ENCODE results near the gene ARRB1.

The ARRB1 gene

DNA sequence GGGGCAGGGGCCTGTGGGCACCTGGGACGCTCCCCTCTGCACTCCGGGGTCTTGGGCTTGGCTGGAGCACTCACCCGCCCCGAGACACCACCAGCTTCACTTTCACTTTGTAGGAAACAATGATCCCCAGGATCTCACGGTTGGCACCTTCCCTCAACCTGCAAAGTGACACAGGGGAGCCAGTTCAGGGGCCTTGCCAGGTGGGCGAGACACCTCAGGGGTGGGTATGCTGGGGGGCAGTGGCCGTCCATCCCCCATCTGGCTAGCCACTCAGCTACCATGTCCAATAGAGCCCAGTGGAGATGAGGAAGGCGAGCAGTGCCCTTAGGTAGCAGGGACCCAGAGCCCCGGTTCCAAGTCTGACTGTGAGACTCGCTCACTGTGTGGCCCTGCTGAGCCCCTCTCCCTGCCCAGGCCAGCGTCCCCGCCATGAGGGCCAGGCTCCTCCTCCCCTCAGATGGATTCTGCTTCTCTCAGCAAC lies 78.6 kb downstream of the ARRB1 start:
- Histone ChIP-seq H3K4me1 (ENCODE audit: control insufficient read depth, insufficient read depth, low read length) (no peaks in the 10 kb centered on the region), H3K27ac (ENCODE audit: extremely low read depth, low read depth, low read length) (no peak overlapping the region), H3K4me3 (ENCODE audit: low read depth, low read length) (no peak overlapping the region), H3K9me3 (ENCODE audit: control insufficient read depth, insufficient read depth, low read depth, low read length) (no peaks in the 10 kb centered on the region), H3K36me3 (ENCODE audit: control insufficient read depth in 2 of 2, insufficient read depth in 1 of 2, low read length in 2 of 2) (peaks cover 0 to 16% of the 10 kb centered on the region in 2 experiments; a peak in 1 of 3 replicates)
- TF ChIP-seq, protein P1, sequence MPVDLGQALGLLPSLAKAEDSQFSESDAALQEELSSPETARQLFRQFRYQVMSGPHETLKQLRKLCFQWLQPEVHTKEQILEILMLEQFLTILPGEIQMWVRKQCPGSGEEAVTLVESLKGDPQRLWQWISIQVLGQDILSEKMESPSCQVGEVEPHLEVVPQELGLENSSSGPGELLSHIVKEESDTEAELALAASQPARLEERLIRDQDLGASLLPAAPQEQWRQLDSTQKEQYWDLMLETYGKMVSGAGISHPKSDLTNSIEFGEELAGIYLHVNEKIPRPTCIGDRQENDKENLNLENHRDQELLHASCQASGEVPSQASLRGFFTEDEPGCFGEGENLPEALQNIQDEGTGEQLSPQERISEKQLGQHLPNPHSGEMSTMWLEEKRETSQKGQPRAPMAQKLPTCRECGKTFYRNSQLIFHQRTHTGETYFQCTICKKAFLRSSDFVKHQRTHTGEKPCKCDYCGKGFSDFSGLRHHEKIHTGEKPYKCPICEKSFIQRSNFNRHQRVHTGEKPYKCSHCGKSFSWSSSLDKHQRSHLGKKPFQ (tag by site-specific recombination; IDR thresholded peaks at IDR 0.05), result no peak
- TF ChIP-seq BCL11A (tag by site-specific recombination; IDR thresholded peaks at IDR 0.05; ENCODE audit: low read depth), result no peak
- no peak for TF ChIP-seq ZNF561 (tag by site-specific recombination; IDR thresholded peaks at IDR 0.05; ENCODE audit: borderline replicate concordance)
- TF ChIP-seq ZNF785 (tag by site-specific recombination; IDR thresholded peaks at IDR 0.05), result no peak
- TF ChIP-seq, protein P2, sequence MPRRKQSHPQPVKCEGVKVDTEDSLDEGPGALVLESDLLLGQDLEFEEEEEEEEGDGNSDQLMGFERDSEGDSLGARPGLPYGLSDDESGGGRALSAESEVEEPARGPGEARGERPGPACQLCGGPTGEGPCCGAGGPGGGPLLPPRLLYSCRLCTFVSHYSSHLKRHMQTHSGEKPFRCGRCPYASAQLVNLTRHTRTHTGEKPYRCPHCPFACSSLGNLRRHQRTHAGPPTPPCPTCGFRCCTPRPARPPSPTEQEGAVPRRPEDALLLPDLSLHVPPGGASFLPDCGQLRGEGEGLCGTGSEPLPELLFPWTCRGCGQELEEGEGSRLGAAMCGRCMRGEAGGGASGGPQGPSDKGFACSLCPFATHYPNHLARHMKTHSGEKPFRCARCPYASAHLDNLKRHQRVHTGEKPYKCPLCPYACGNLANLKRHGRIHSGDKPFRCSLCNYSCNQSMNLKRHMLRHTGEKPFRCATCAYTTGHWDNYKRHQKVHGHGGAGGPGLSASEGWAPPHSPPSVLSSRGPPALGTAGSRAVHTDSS (tag by site-specific recombination; IDR thresholded peaks at IDR 0.05), result no peak
- POLR2A ChIA-PET, result interaction anchor here (0.6 kb wide), 1 partner anchor 221 kb away, joined by 3 read pairs; no protein-coding TSS in a partner anchor
- CTCF ChIA-PET, result interaction anchor here (0.9 to 4.0 kb wide), 2 partner anchors 13 to 111 kb away, joined by 3 to 19 read pairs; no protein-coding TSS in a partner anchor

DNA sequence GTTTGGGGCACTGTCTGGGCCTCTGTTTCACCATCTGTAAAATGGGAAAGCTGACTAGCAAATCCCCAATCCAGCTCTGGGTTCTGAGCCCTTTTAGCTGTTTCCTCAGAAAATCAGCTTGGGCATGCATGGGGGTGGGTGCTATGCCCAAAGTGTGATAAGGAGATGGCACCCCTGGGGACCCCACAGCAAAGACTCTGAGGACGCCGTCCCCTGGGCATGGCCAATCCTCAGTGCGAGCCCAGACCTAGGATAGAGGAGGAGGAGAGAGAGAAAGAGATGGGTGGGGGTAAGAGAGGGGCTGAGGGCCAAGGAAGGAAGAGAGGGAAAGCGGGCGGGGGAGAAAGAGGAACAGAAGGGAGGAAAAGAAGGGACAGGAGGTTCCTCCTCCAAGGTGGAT lies 79.1 kb downstream of the ARRB1 start:
- no peak overlapping the region for H3K27ac ChIP-seq (ENCODE audit: extremely low read depth, low read depth, low read length)
- H3K9me3 ChIP-seq (ENCODE audit: control insufficient read depth, insufficient read depth, low read depth, low read length), result no peaks in the 10 kb centered on the region
- peaks cover 0 to 11% of the 10 kb centered on the region in 2 experiments; a peak in 1 of 3 replicates for H3K36me3 ChIP-seq (ENCODE audit: control insufficient read depth in 2 of 2, insufficient read depth in 1 of 2, low read length in 2 of 2)
- POLR2A ChIA-PET, result no interaction called here
- CTCF ChIA-PET, result interaction anchor here (0.9 to 4.0 kb wide), 3 partner anchors 8 to 112 kb away, joined by 3 to 20 read pairs (median 19); no protein-coding TSS in a partner anchor
- H3K4me3 ChIP-seq (ENCODE audit: low read depth, low read length), result no peak overlapping the region
- TF ChIP-seq ZNF23 (tag by site-specific recombination; IDR thresholded peaks at IDR 0.05; ENCODE audit: borderline replicate concordance), result no peak
- TF ChIP-seq, protein P3, sequence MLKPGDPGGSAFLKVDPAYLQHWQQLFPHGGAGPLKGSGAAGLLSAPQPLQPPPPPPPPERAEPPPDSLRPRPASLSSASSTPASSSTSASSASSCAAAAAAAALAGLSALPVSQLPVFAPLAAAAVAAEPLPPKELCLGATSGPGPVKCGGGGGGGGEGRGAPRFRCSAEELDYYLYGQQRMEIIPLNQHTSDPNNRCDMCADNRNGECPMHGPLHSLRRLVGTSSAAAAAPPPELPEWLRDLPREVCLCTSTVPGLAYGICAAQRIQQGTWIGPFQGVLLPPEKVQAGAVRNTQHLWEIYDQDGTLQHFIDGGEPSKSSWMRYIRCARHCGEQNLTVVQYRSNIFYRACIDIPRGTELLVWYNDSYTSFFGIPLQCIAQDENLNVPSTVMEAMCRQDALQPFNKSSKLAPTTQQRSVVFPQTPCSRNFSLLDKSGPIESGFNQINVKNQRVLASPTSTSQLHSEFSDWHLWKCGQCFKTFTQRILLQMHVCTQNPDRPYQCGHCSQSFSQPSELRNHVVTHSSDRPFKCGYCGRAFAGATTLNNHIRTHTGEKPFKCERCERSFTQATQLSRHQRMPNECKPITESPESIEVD (tag by site-specific recombination; IDR thresholded peaks at IDR 0.05), result no peak
- TF ChIP-seq BCL11A (tag by site-specific recombination; IDR thresholded peaks at IDR 0.05; ENCODE audit: low read depth), result no peak
- no peak for TF ChIP-seq GLIS1 (tag by site-specific recombination; IDR thresholded peaks at IDR 0.05)
- no peak for TF ChIP-seq ZNF529 (tag by site-specific recombination; IDR thresholded peaks at IDR 0.05; ENCODE audit: insufficient replicate concordance)
- TF ChIP-seq ZNF221 (tag by site-specific recombination; IDR thresholded peaks at IDR 0.05; ENCODE audit: borderline replicate concordance), result no peak
- TF ChIP-seq ZNF664 (tag by site-specific recombination; IDR thresholded peaks at IDR 0.05), result no peak
- no peak for TF ChIP-seq KLF16 (tag by site-specific recombination; IDR thresholded peaks at IDR 0.05)
- TF ChIP-seq, protein P4, sequence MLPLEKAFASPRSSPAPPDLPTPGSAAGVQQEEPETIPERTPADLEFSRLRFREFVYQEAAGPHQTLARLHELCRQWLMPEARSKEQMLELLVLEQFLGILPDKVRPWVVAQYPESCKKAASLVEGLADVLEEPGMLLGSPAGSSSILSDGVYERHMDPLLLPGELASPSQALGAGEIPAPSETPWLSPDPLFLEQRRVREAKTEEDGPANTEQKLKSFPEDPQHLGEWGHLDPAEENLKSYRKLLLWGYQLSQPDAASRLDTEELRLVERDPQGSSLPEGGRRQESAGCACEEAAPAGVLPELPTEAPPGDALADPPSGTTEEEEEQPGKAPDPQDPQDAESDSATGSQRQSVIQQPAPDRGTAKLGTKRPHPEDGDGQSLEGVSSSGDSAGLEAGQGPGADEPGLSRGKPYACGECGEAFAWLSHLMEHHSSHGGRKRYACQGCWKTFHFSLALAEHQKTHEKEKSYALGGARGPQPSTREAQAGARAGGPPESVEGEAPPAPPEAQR (tag by site-specific recombination; IDR thresholded peaks at IDR 0.05), result no peak
- TF ChIP-seq, protein P5, sequence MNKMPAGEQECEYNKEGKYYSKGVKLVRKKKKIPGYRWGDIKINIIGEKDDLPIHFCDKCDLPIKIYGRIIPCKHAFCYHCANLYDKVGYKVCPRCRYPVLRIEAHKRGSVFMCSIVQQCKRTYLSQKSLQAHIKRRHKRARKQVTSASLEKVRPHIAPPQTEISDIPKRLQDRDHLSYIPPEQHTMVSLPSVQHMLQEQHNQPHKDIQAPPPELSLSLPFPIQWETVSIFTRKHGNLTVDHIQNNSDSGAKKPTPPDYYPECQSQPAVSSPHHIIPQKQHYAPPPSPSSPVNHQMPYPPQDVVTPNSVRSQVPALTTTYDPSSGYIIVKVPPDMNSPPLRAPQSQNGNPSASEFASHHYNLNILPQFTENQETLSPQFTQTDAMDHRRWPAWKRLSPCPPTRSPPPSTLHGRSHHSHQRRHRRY (tag by site-specific recombination; IDR thresholded peaks at IDR 0.05), result no peak
- TF ChIP-seq ZNF660 (tag by site-specific recombination; IDR thresholded peaks at IDR 0.05), result no peak
- TF ChIP-seq, protein P6, sequence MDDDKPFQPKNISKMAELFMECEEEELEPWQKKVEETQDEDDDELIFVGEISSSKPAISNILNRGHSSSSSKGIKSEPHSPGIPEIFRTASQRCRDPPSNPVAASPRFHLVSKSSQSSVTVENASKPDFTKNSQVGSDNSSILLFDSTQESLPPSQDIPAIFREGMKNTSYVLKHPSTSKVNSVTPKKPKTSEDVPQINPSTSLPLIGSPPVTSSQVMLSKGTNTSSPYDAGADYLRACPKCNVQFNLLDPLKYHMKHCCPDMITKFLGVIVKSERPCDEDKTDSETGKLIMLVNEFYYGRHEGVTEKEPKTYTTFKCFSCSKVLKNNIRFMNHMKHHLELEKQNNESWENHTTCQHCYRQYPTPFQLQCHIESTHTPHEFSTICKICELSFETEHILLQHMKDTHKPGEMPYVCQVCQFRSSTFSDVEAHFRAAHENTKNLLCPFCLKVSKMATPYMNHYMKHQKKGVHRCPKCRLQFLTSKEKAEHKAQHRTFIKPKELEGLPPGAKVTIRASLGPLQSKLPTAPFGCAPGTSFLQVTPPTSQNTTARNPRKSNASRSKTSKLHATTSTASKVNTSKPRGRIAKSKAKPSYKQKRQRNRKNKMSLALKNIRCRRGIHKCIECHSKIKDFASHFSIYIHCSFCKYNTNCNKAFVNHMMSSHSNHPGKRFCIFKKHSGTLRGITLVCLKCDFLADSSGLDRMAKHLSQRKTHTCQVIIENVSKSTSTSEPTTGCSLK (tag by site-specific recombination; IDR thresholded peaks at IDR 0.05), result no peak
- TF ChIP-seq, protein P7, sequence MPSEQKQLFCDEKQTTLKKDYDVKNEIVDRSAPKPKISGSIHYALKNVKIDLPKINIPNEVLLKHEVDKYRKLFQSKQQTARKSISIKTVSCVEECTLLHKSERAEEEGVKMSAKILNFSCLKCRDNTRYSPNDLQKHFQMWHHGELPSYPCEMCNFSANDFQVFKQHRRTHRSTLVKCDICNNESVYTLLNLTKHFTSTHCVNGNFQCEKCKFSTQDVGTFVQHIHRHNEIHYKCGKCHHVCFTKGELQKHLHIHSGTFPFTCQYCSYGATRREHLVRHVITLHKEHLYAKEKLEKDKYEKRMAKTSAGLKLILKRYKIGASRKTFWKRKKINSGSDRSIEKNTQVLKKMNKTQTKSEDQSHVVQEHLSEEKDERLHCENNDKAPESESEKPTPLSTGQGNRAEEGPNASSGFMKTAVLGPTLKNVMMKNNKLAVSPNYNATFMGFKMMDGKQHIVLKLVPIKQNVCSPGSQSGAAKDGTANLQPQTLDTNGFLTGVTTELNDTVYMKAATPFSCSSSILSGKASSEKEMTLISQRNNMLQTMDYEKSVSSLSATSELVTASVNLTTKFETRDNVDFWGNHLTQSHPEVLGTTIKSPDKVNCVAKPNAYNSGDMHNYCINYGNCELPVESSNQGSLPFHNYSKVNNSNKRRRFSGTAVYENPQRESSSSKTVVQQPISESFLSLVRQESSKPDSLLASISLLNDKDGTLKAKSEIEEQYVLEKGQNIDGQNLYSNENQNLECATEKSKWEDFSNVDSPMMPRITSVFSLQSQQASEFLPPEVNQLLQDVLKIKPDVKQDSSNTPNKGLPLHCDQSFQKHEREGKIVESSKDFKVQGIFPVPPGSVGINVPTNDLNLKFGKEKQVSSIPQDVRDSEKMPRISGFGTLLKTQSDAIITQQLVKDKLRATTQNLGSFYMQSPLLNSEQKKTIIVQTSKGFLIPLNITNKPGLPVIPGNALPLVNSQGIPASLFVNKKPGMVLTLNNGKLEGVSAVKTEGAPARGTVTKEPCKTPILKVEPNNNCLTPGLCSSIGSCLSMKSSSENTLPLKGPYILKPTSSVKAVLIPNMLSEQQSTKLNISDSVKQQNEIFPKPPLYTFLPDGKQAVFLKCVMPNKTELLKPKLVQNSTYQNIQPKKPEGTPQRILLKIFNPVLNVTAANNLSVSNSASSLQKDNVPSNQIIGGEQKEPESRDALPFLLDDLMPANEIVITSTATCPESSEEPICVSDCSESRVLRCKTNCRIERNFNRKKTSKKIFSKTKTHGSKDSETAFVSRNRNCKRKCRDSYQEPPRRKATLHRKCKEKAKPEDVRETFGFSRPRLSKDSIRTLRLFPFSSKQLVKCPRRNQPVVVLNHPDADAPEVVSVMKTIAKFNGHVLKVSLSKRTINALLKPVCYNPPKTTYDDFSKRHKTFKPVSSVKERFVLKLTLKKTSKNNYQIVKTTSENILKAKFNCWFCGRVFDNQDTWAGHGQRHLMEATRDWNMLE (tag by site-specific recombination; conservative IDR thresholded peaks at IDR 0.05; ENCODE audit: low read depth), result no peak
- no peaks in the 10 kb centered on the region for H3K4me1 ChIP-seq (ENCODE audit: control insufficient read depth, insufficient read depth, low read length)
